PFSK-1 (cell line): Measurements from ENCODE around the gene ZNF646.

Experiments used
- FOXP2 ChIP-seq: optimal IDR thresholded peaks from 2 replicates; pipeline ENCODE3; 2011; ENCODE audit warnings: borderline replicate concordance, control low read depth, inconsistent platforms; ENCODE audit not compliant: insufficient read depth; ENCODE audit errors: extremely low read length, extremely low read depth
- POLR2AphosphoS5 ChIP-seq: IDR thresholded peaks from 2 replicates; pipeline ENCODE4 v1.6.1; 2012; ENCODE audit warnings: low read depth, mild to moderate bottlenecking, control low read depth, low read length, moderate library complexity
- SIN3A ChIP-seq: IDR thresholded peaks from 2 replicates; pipeline ENCODE4 v1.6.1; 2012; ENCODE audit warnings: mild to moderate bottlenecking, low read length, moderate library complexity, borderline replicate concordance; ENCODE audit not compliant: insufficient read depth
- TAF1 ChIP-seq: IDR thresholded peaks from 2 replicates; pipeline ENCODE4 v1.6.1; 2012; ENCODE audit warnings: low read length, control low read depth, borderline replicate concordance; ENCODE audit not compliant: insufficient read depth
- TF ChIP-seq, protein P1 (sequence below), 2 experiments: IDR thresholded peaks; 2 replicates each; pipeline versions ENCODE4 v1.6.1 to v1.8.0; 2011 to 2012; ENCODE audit warnings: low read depth in 2 of 2, low read length in 2 of 2, control low read depth in 1 of 2, inconsistent platforms in 1 of 2, mild to moderate bottlenecking in 1 of 2, moderate library complexity in 1 of 2; ENCODE audit not compliant: insufficient read depth in 1 of 2

ZNF646 gene

DNA sequence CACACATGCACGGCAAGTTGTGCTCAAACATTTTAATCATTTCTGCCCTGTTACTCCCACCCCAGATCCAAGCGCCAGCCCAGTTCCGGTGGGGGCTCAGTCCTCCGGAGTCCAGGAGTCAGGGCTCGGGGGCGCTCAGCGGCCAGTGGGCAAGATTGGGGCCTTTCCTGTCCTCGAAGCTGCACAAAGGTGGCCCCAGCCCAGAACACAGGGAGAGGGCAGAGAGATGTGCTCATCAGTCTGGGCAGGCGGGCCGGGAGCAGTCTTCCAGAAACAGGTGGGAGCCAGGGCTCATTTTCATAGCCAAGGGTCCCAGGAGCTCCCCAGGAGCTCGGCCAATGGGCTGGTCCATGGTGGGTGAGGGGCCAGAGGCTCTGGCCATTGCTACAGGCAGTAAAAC is 57.2 kb downstream of the ZNF646 start:
- TF ChIP-seq TAF1 (no peak), FOXP2 (no peak), SIN3A (no peak), POLR2AphosphoS5 (no peak)
- TF ChIP-seq, protein P1, sequence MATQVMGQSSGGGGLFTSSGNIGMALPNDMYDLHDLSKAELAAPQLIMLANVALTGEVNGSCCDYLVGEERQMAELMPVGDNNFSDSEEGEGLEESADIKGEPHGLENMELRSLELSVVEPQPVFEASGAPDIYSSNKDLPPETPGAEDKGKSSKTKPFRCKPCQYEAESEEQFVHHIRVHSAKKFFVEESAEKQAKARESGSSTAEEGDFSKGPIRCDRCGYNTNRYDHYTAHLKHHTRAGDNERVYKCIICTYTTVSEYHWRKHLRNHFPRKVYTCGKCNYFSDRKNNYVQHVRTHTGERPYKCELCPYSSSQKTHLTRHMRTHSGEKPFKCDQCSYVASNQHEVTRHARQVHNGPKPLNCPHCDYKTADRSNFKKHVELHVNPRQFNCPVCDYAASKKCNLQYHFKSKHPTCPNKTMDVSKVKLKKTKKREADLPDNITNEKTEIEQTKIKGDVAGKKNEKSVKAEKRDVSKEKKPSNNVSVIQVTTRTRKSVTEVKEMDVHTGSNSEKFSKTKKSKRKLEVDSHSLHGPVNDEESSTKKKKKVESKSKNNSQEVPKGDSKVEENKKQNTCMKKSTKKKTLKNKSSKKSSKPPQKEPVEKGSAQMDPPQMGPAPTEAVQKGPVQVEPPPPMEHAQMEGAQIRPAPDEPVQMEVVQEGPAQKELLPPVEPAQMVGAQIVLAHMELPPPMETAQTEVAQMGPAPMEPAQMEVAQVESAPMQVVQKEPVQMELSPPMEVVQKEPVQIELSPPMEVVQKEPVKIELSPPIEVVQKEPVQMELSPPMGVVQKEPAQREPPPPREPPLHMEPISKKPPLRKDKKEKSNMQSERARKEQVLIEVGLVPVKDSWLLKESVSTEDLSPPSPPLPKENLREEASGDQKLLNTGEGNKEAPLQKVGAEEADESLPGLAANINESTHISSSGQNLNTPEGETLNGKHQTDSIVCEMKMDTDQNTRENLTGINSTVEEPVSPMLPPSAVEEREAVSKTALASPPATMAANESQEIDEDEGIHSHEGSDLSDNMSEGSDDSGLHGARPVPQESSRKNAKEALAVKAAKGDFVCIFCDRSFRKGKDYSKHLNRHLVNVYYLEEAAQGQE (IDR thresholded peaks at IDR 0.05; ENCODE audit: insufficient read depth in 1 of 2, low read depth in 2 of 2, low read length in 2 of 2) = no peak

DNA sequence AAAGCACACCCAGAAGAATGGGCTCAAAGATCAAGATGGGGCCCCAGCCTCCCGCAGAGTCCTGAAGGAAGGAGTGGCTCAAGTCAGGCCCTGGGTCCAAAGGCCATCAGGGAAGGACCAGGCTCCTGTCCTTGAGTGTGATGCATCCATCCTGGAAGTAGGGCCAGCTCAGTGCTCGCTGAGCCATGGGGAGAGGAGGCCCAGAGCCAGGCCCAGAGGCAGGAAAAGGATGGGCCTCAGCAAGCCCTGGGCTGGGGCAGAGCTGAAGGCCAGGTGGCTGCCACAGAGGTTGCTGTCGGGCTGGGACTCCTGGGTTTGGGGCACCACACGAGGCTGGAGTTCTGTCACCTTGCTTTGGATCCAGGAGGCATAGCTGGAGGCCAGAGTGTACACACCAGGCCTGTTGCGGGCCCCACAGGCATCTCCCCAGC is 57.6 kb downstream of the ZNF646 start:
- no peak for TF ChIP-seq TAF1
- TF ChIP-seq, protein P1 (IDR thresholded peaks at IDR 0.05; ENCODE audit: insufficient read depth in 1 of 2, low read depth in 2 of 2, low read length in 2 of 2) = no peak
- no peak for TF ChIP-seq FOXP2
- TF ChIP-seq POLR2AphosphoS5 = no peak
- TF ChIP-seq SIN3A = no peak

DNA sequence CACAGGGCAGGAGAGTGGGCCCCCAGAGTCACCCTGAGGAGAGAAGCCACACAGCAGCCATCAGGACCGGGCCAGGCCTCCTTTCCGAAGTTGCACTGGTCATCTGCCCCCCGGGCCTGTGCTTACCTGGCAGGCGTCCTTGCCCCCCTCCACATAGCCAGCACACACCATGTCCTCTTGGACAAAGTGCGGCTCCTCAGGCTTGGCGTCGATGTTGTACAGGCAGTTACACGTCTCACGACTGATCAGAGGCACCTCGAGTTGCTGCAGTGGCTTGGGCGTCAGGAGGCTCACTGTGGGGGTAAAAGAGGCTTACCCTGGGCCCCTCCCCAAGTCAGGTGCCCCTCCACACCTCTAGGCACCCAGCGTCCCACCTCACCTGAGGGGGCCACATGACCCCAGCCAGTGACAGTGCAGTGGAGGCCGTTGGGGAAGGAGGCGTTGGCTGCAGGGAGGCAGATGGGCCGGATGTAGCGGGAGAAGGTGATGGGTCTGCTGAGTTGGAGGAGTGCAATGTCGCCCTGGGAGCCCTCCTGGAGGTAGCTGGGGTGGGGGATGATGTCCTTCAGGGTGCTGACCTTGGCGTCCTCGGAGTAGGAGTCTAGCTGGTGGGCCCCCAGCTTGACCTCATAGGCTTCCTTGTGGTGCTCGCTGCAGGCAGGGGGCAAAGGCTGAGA is 58.2 kb downstream of the ZNF646 start:
- TF ChIP-seq POLR2AphosphoS5 = no peak
- no peak for TF ChIP-seq SIN3A
- TF ChIP-seq FOXP2 = no peak
- TF ChIP-seq, protein P1 (IDR thresholded peaks at IDR 0.05; ENCODE audit: insufficient read depth in 1 of 2, low read depth in 2 of 2, low read length in 2 of 2) = no peak
- no peak for TF ChIP-seq TAF1

DNA sequence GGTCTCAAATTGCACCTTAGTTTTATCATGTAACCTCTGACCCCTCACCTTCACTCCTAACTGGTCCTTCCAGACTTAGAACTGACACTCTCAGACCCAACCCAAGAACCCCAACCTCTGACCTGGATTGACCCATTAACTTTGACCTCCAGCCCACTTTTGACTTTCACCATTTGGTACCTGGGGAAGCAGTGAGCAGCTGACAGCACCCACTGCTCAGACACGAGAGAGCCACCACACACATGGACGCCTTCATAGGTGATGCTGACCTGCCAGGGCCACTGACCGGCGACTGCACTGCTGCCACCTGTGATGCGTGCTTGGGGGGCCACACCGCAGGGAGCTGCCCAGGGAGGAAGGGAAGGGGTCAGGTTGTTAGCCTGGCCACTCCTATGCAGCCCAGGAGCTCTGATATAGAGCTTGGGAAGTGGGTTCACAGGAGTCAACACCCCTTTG is 58.9 kb downstream of the ZNF646 start:
- TF ChIP-seq SIN3A = no peak
- TF ChIP-seq, protein P1 (IDR thresholded peaks at IDR 0.05; ENCODE audit: insufficient read depth in 1 of 2, low read depth in 2 of 2, low read length in 2 of 2) = no peak
- no peak for TF ChIP-seq TAF1
- TF ChIP-seq POLR2AphosphoS5 = no peak
- TF ChIP-seq FOXP2 = no peak
